HEK293 (cell line): ENCODE measurements around the gene RRBP1.

Experiments
- CTCF ChIA-PET: fragments of 350-600 bp; formaldehyde crosslinking; extraction: SDS; loops from one replicate; lab custom pipeline; 2021; ENCODE audit warnings: antibody characterized with exemption; lab: Yijun Ruan, JAX
- POLR2A ChIA-PET: fragments of 300-600 bp; formaldehyde crosslinking; extraction: SDS; loops from one replicate; lab custom pipeline; 2020; ENCODE audit warnings: antibody characterized with exemption, inconsistent platforms; lab: Yijun Ruan, JAX
- H3K27ac ChIP-seq: fragments of 200-500 bp; sonication (Bioruptor generic); 2 replicates; pipeline ENCODE4 v1.5.1; 2014; ENCODE audit warnings: low read depth, low read length, control low read depth, inconsistent platforms; ENCODE audit errors: extremely low read depth
- H3K36me3 ChIP-seq, 2 experiments: fragments of 200-500 bp in 1 of 2; sonication (Bioruptor generic) in 1 of 2; 1 replicate in 1 of 2; 2 replicates in 1 of 2; pipeline ENCODE4 v1.5.1; 2014 to 2017; ENCODE audit warnings: inconsistent platforms in 2 of 2, low read length in 2 of 2; ENCODE audit not compliant: control insufficient read depth in 2 of 2, insufficient read depth in 1 of 2
- H3K4me1 ChIP-seq: fragments of 200-500 bp; sonication (Bioruptor generic); 2 replicates; pipeline ENCODE4 v1.5.1; 2014; ENCODE audit warnings: mild to moderate bottlenecking, low read length, inconsistent platforms; ENCODE audit not compliant: control insufficient read depth, insufficient read depth
- H3K4me3 ChIP-seq: 2 replicates; pipeline ENCODE4 v1.5.1; 2011; ENCODE audit warnings: low read depth, mild to moderate bottlenecking, control low read depth, low read length, moderate library complexity
- H3K9me3 ChIP-seq: fragments of 200-500 bp; sonication (Bioruptor generic); 2 replicates; pipeline ENCODE4 v1.5.1; 2014; ENCODE audit warnings: low read depth, low read length, inconsistent platforms; ENCODE audit not compliant: control insufficient read depth, insufficient read depth
- GFI1B ChIP-seq: fragments of 450-650 bp; formaldehyde crosslinking; IDR thresholded peaks from 2 replicates; pipeline ENCODE4 v1.5.1; 2016; ENCODE audit warnings: missing biosample characterization, missing genetic modification characterization
- GLIS2 ChIP-seq: fragments of 450-650 bp; formaldehyde crosslinking; IDR thresholded peaks from 2 replicates; pipeline ENCODE4 v1.5.1; 2016; ENCODE audit warnings: missing biosample characterization, missing genetic modification characterization
- IKZF3 ChIP-seq: fragments of 450-650 bp; IDR thresholded peaks from 2 replicates; pipeline ENCODE4 v1.5.0; 2018; ENCODE audit warnings: missing biosample characterization, mild to moderate bottlenecking, missing genetic modification characterization, moderate library complexity
- KLF10 ChIP-seq: fragments of 450-650 bp; IDR thresholded peaks from 2 replicates; pipeline ENCODE4 v1.5.1; 2018; ENCODE audit warnings: missing biosample characterization, mild to moderate bottlenecking, missing genetic modification characterization
- KLF17 ChIP-seq: fragments of 450-650 bp; formaldehyde crosslinking; IDR thresholded peaks from 2 replicates; pipeline ENCODE4 v1.5.1; 2016; ENCODE audit warnings: missing biosample characterization, missing genetic modification characterization
- KLF9 ChIP-seq: fragments of 450-650 bp; formaldehyde crosslinking; IDR thresholded peaks from 2 replicates; pipeline ENCODE4 v1.5.1; 2016; ENCODE audit warnings: missing biosample characterization, missing genetic modification characterization, low read depth
- ZBTB1 ChIP-seq: fragments of 450-650 bp; formaldehyde crosslinking; IDR thresholded peaks from 2 replicates; pipeline ENCODE4 v1.5.1; 2016; ENCODE audit warnings: missing biosample characterization, missing genetic modification characterization
- ZBTB11 ChIP-seq: fragments of 450-650 bp; formaldehyde crosslinking; conservative IDR thresholded peaks from 2 replicates; pipeline ENCODE4 v1.5.1; 2016; ENCODE audit warnings: low read depth, missing biosample characterization, missing genetic modification characterization
- ZNF146 ChIP-seq: fragments of 450-650 bp; formaldehyde crosslinking; IDR thresholded peaks from 2 replicates; pipeline ENCODE4 v1.5.1; 2016; ENCODE audit warnings: missing biosample characterization, missing genetic modification characterization
- ZNF214 ChIP-seq: fragments of 450-650 bp; formaldehyde crosslinking; IDR thresholded peaks from 2 replicates; pipeline ENCODE4 v1.5.1; 2017; ENCODE audit warnings: missing biosample characterization, mild to moderate bottlenecking, missing genetic modification characterization, borderline replicate concordance
- ZNF362 ChIP-seq: fragments of 450-650 bp; formaldehyde crosslinking; IDR thresholded peaks from 2 replicates; pipeline ENCODE4 v1.5.1; 2016; ENCODE audit warnings: missing biosample characterization, missing genetic modification characterization
- ZNF391 ChIP-seq: fragments of 450-650 bp; formaldehyde crosslinking; IDR thresholded peaks from 2 replicates; pipeline ENCODE4 v1.5.1; 2016; ENCODE audit warnings: low read depth, missing biosample characterization, missing genetic modification characterization, borderline replicate concordance
- ZNF558 ChIP-seq: fragments of 450-650 bp; formaldehyde crosslinking; IDR thresholded peaks from 2 replicates; pipeline ENCODE4 v1.5.1; 2016; ENCODE audit warnings: missing biosample characterization, missing genetic modification characterization
- ZNF561 ChIP-seq: fragments of 450-650 bp; IDR thresholded peaks from 2 replicates; pipeline ENCODE4 v1.5.1; 2018; ENCODE audit warnings: missing biosample characterization, missing genetic modification characterization, borderline replicate concordance
- ZNF747 ChIP-seq: fragments of 450-650 bp; formaldehyde crosslinking; IDR thresholded peaks from 2 replicates; pipeline ENCODE4 v1.5.1; 2016; ENCODE audit warnings: missing biosample characterization, missing genetic modification characterization
- ZNF76 ChIP-seq: fragments of 450-650 bp; formaldehyde crosslinking; IDR thresholded peaks from 2 replicates; pipeline ENCODE4; 2016; ENCODE audit warnings: low read depth, missing biosample characterization, missing genetic modification characterization, borderline replicate concordance
- ZNF837 ChIP-seq: fragments of 450-650 bp; formaldehyde crosslinking; IDR thresholded peaks from 2 replicates; pipeline ENCODE4 v1.5.1; 2016; ENCODE audit warnings: missing biosample characterization, missing genetic modification characterization
- ZXDB ChIP-seq: fragments of 450-650 bp; formaldehyde crosslinking; IDR thresholded peaks from 2 replicates; pipeline ENCODE4 v1.5.1; 2016; ENCODE audit warnings: missing biosample characterization, missing genetic modification characterization
- TF ChIP-seq, protein P1 (sequence below): fragments of 450-650 bp; formaldehyde crosslinking; IDR thresholded peaks from 2 replicates; pipeline ENCODE4 v1.5.1; 2016; ENCODE audit warnings: missing biosample characterization, missing genetic modification characterization
- TF ChIP-seq, protein P2 (sequence below): fragments of 450-650 bp; formaldehyde crosslinking; IDR thresholded peaks from 2 replicates; pipeline ENCODE4 v1.5.1; 2017; ENCODE audit warnings: missing biosample characterization, missing genetic modification characterization
- TF ChIP-seq, protein P3 (sequence below): fragments of 450-650 bp; formaldehyde crosslinking; IDR thresholded peaks from 2 replicates; pipeline ENCODE4 v1.5.1; 2017; ENCODE audit warnings: missing biosample characterization, mild to moderate bottlenecking, missing genetic modification characterization, moderate library complexity
- TF ChIP-seq, protein P4 (sequence below): fragments of 450-650 bp; formaldehyde crosslinking; optimal IDR thresholded peaks from 2 replicates; pipeline ENCODE3; 2016; ENCODE audit warnings: missing biosample characterization, mild to moderate bottlenecking, missing genetic modification characterization

RRBP1 gene

DNA sequence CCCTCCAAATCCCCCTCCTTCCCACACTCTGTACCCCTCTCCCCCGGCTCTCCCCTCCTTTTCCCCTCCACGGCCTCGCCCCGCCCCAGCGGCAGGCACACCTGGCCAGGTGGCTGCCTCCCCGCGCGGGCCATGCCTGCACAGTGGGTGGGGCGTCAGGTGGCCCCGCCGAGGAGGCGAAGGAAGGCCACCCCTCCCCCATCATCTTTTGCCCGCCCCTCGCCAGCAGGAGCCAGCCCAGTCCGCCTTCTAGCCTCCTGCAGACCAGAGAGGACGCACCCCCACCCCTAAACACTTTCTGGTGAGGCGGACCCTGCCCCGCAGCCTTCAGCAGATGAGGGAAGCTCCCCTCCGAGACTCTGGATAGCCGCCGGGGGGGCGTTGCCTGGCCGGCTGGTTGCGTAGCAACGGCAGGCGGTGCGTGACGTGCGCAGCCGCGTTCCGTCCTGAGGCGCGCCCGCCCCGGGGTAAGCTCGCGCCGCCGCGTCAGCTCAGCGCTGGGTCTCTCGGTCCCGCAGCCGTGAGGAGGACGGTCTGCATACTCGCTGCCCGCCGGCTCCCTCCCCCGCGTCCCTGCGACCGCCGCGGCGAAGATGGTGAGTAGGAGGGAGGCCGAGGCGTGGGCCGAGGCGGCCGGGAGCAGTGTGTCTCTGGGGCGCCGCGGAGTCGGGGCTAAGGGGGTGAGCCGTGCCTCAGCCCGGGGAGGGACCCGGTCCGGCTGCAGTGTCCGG, 112.3 kb downstream of the RRBP1 start, which contains the start of gene DSTN (continued):
- TF ChIP-seq GFI1B (tag by site-specific recombination) (no peak), ZNF558 (tag by site-specific recombination) (no peak), ZNF747 (no peak), ZNF362 (tag by site-specific recombination) (no peak), ZNF391 (tag by site-specific recombination) (no peak), ZNF214 (tag by site-specific recombination) (no peak), ZBTB1 (tag by site-specific recombination) (peak; percentile 39; the same call in 1 of the 2 replicates), ZNF146 (no peak)
- TF ChIP-seq, protein P1, sequence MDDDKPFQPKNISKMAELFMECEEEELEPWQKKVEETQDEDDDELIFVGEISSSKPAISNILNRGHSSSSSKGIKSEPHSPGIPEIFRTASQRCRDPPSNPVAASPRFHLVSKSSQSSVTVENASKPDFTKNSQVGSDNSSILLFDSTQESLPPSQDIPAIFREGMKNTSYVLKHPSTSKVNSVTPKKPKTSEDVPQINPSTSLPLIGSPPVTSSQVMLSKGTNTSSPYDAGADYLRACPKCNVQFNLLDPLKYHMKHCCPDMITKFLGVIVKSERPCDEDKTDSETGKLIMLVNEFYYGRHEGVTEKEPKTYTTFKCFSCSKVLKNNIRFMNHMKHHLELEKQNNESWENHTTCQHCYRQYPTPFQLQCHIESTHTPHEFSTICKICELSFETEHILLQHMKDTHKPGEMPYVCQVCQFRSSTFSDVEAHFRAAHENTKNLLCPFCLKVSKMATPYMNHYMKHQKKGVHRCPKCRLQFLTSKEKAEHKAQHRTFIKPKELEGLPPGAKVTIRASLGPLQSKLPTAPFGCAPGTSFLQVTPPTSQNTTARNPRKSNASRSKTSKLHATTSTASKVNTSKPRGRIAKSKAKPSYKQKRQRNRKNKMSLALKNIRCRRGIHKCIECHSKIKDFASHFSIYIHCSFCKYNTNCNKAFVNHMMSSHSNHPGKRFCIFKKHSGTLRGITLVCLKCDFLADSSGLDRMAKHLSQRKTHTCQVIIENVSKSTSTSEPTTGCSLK (tag by site-specific recombination): no peak
- TF ChIP-seq, protein P2, sequence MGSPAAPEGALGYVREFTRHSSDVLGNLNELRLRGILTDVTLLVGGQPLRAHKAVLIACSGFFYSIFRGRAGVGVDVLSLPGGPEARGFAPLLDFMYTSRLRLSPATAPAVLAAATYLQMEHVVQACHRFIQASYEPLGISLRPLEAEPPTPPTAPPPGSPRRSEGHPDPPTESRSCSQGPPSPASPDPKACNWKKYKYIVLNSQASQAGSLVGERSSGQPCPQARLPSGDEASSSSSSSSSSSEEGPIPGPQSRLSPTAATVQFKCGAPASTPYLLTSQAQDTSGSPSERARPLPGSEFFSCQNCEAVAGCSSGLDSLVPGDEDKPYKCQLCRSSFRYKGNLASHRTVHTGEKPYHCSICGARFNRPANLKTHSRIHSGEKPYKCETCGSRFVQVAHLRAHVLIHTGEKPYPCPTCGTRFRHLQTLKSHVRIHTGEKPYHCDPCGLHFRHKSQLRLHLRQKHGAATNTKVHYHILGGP (tag by site-specific recombination): no peak

DNA sequence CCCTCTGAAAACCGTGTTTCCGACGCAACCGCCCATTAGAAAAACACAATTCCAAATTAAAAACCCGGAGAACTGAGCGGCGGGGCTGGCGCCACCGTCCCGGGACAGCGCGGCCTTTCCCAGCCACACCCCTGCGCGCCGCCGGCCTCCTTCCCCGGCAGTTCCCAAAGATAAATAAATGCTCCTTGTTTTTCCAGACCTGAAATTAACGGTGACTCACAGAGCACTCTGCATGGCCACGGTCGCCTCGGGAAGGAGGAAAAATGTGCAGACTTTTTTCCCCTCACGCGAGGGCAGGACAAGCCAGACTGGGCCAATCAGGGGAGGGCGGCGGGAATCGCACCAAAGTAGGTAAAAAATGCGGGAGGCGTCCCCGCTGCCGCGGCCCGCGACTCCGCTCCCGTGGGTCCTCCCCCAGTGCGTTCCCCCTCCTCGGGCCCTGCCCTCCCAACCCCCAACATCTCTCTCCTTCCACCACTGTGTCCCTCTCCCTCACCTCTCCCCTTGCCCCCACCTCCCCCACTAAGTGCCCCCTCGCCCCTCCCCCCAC, 113.0 kb downstream of the RRBP1 start:
- peak overlapping the region; percentile 99 for H3K27ac ChIP-seq
- H3K36me3 ChIP-seq: no peaks in the 10 kb centered on the region
- H3K4me1 ChIP-seq: peaks cover 8% of the 10 kb centered on the region
- H3K4me3 ChIP-seq: peak overlapping the region; percentile 98
- POLR2A ChIA-PET: interaction anchor here (1.0 to 2.9 kb wide), 6 partner anchors 8 to 38 kb away, joined by 5 to 24 read pairs (median 7); partner anchors contain the start of gene BFSP1
- CTCF ChIA-PET: interaction anchor here (1.1 kb wide), 1 partner anchor 45 kb away, joined by 4 read pairs; no protein-coding TSS in a partner anchor
- no peaks in the 10 kb centered on the region for H3K9me3 ChIP-seq
- no peak for TF ChIP-seq ZNF837 (tag by site-specific recombination)
- 0 out of 2 replicates have a peak, but pooled peaks have one; percentile 14 for TF ChIP-seq ZNF76 (tag by site-specific recombination)
- peak; percentile 80 for TF ChIP-seq KLF10 (tag by site-specific recombination)
- TF ChIP-seq ZNF561 (tag by site-specific recombination): 0 out of 2 replicates have a peak, but pooled peaks have one; percentile 27
- TF ChIP-seq, protein P3, sequence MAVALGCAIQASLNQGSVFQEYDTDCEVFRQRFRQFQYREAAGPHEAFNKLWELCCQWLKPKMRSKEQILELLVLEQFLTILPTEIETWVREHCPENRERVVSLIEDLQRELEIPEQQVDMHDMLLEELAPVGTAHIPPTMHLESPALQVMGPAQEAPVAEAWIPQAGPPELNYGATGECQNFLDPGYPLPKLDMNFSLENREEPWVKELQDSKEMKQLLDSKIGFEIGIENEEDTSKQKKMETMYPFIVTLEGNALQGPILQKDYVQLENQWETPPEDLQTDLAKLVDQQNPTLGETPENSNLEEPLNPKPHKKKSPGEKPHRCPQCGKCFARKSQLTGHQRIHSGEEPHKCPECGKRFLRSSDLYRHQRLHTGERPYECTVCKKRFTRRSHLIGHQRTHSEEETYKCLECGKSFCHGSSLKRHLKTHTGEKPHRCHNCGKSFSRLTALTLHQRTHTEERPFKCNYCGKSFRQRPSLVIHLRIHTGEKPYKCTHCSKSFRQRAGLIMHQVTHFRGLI (tag by site-specific recombination): no peak
- TF ChIP-seq ZBTB11 (tag by site-specific recombination): peak; percentile 36
- peak; percentile 24; the same call in 1 of the 2 replicates for TF ChIP-seq KLF17 (tag by site-specific recombination)
- 0 out of 2 replicates have a peak, but pooled peaks have one; percentile 29 for TF ChIP-seq ZXDB (tag by site-specific recombination)
- peak; percentile 44; the same call in 1 of the 2 replicates for TF ChIP-seq GLIS2 (tag by site-specific recombination)
- TF ChIP-seq IKZF3 (tag by site-specific recombination): peak; percentile 85
- TF ChIP-seq, protein P4, sequence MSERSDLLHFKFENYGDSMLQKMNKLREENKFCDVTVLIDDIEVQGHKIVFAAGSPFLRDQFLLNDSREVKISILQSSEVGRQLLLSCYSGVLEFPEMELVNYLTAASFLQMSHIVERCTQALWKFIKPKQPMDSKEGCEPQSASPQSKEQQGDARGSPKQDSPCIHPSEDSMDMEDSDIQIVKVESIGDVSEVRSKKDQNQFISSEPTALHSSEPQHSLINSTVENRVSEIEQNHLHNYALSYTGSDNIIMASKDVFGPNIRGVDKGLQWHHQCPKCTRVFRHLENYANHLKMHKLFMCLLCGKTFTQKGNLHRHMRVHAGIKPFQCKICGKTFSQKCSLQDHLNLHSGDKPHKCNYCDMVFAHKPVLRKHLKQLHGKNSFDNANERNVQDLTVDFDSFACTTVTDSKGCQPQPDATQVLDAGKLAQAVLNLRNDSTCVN: peak; percentile 57
- peak; percentile 38; the same call in 1 of the 2 replicates for TF ChIP-seq KLF9 (tag by site-specific recombination)
